DMS53 treated with DMSO at 0.1 percent for 48 hours (cell line): ENCODE measurements around the gene DGKH.

ENCODE experiments used
- DNase-seq: peaks from one replicate; lab custom pipeline; 2025; ENCODE audit not compliant: unreplicated experiment; lab: John Stamatoyannopoulos, UW

Gene DGKH, protein sequence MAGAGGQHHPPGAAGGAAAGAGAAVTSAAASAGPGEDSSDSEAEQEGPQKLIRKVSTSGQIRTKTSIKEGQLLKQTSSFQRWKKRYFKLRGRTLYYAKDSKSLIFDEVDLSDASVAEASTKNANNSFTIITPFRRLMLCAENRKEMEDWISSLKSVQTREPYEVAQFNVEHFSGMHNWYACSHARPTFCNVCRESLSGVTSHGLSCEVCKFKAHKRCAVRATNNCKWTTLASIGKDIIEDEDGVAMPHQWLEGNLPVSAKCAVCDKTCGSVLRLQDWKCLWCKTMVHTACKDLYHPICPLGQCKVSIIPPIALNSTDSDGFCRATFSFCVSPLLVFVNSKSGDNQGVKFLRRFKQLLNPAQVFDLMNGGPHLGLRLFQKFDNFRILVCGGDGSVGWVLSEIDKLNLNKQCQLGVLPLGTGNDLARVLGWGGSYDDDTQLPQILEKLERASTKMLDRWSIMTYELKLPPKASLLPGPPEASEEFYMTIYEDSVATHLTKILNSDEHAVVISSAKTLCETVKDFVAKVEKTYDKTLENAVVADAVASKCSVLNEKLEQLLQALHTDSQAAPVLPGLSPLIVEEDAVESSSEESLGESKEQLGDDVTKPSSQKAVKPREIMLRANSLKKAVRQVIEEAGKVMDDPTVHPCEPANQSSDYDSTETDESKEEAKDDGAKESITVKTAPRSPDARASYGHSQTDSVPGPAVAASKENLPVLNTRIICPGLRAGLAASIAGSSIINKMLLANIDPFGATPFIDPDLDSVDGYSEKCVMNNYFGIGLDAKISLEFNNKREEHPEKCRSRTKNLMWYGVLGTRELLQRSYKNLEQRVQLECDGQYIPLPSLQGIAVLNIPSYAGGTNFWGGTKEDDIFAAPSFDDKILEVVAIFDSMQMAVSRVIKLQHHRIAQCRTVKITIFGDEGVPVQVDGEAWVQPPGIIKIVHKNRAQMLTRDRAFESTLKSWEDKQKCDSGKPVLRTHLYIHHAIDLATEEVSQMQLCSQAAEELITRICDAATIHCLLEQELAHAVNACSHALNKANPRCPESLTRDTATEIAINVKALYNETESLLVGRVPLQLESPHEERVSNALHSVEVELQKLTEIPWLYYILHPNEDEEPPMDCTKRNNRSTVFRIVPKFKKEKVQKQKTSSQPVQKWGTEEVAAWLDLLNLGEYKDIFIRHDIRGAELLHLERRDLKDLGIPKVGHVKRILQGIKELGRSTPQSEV

DNA sequence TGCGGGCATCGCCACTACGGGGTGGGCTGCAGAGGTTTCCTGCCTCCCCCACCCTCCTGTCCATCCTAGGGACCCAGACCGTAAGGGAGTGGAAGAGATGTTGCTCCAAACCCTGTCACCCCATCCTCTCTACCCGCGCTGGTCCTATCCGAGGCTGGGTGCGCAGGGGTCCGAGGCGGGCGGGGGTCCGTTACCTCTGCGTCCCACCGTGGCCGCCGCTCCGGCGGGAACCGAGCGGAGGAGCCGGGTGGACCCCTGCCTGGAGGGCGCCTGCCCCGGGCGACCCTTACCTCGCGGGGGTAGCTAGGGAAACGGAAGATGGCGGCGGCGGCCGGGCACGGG, at the start of gene DGKH:
TSS of gene DGKH (plus strand) at position 307 of the 342 bp plus-strand sequence. CDS start 126 bp downstream, outside the sequence.
- DNase-seq, result no peak

DNA sequence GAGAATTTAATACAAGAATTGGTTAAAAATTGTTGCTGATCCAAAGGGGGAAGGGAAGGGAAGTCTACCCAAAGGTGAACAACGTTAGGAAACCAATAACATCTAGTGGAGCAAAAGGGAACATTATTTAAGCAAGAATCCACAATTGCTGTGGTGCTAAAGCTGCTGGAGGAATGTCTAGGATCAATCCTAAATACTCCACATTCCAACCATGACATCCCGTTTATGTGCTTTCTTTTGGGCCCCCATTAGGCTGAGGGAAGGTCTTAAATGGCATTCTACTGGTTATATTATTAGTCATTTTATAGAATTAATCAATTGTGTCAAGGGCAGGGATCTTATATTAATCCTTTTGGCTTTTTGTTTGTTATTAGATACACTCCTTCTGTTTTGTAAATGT, 47.6 kb upstream of the DGKH start:
- DNase-seq, result no peak

DNA sequence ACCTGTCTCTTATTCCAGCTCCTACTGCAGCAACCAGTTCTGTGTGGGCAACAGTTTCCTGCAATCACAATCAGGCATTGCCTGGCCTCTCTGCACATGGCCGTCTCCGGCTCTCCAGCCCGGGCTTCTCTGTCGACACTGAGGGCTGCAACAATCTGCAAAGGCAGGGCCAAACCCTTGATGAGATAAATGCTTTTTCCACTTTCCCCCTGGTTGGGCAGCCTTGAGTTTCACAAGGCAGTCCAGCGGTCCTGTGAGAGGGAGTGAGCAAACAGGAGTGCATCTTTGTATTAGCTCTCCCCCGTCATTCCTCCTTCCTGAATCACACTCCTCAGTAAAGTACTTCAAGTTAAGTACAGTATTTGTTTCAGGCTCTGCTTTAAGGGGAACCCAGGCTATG, 46.9 kb upstream of the DGKH start:
- DNase-seq, result no peak

DNA sequence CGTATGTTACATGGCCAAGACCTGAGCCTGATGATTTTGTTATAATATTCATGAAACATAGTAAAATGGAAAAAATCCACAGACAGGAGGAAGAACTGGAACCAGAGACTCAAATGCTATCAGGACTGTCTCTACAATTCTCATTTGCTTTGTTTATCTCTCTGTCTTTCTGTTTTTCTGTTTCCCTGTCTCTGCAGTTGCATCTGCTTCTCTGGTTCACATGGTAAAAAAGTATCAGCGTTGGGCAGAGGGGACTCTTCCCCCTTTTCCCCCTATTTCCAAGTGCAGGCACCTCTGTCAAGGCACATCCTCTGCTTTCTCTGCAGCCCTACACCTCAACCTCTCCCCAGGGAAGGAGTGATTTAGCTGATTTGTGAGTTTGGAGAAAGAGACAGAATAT, 46.4 kb upstream of the DGKH start:
- DNase-seq, result no peak

DNA sequence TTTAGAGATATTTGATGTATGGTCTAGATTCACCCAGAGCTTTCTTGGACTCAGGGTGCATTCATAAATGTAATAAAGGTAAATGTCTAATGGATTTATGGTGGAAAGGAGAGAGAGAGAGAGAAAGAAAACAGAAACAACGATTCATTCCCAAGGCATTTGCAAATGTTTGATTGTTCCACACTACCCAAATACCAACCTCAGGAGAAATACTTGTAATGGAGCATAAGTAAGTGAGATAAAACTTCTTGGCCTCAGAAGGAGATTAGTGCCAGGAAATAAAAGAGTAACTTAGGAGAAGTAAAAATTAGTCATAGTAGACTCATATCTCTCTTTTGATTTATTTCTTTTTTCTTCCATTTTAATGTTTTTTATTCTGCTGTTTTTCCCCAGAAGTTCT, 40.6 kb upstream of the DGKH start:
- DNase-seq, result no peak

DNA sequence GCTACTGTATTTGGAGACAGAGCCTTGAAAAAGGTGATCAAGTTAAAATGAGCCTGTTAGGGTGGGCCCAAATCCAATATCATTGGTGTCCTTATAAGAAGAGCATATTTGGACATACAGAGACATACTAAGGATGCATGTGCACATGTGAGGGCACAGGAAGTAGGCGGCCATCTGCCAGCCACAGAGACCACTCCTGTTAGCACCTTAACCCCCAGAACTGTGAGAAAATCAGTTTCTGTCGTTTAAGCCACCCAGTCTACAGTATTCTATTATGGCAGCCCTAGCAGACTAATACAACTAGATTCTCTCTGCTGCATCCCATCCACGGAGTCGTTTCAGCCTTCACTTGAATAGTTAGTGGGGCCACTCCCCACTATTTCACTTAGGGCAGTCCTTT, 39.4 kb upstream of the DGKH start:
- no peak for DNase-seq

DNA sequence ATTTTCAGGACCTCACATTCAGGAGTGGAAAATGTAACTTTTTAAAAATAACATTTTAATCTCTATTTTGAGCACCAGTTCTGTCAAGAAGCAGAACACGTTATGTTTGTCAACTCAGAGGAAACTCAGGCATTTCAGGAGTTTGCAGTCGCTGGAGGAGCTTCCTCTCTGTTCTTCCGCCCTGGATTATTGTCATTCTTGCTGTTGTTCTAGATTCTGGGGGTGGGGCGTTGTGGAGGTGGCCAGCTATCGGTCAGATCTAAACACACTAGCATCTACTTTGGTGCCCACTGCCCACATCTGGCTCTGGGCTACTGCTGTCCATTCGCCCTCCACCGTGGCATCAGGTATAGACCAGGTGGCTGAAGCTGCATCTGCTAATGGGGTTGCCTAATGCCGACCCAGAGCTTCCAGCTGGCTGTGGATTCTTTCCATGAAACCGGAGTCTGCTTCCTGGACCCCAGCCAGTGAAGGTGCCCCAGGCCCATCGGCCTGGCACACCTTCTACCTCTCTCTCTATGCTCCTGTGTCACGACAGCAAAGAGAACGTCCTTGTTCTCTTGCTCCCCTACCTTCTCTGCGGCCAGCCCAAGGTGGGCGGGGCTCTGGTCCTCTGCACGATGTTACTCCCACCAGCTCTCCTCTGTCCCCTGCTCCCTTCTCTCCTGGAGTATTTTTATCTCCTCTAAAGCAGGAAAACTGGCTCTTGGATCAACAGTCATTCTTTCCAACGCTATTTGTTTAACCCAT, 36.7 kb upstream of the DGKH start:
- no peak for DNase-seq

DNA sequence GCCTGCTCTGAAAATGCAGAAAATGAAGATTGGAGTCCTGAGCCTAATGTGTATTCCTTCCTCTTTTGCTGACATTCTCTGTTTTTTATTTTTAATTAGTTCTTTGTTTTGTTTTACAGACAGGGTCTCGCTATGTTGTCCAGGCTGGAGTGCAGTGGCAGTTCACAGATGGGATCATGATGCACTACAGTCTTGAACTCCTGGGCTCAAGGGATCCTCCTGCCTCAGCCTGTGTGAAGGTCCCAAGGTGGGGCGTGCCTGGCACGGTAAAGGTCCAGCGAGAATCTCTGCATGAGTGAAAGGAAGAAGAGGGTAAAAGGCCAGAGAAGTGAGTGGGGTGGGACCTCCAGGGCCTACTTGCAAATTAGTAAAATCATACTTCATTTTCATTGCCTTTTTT, 34.3 kb upstream of the DGKH start:
- no peak for DNase-seq

DNA sequence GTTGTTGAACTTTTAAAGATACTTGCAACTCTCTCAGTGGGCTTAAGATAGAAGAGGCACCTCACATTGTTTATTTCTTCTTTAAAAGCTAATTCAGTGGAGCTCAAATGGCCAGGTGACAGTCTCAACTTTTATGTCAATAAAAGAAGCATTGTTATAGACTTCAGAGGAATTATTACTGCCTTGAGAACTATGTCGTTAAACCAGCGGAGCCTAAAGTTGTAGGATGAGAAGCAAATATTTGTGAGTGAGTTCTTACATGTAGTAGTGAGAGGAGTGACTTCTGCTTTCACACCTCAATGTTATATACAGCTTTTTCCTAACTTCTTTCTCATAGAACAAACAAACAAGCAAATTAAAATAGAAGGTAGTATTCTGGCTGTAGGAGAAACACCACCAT, 31.2 kb upstream of the DGKH start:
- no peak for DNase-seq

DNA sequence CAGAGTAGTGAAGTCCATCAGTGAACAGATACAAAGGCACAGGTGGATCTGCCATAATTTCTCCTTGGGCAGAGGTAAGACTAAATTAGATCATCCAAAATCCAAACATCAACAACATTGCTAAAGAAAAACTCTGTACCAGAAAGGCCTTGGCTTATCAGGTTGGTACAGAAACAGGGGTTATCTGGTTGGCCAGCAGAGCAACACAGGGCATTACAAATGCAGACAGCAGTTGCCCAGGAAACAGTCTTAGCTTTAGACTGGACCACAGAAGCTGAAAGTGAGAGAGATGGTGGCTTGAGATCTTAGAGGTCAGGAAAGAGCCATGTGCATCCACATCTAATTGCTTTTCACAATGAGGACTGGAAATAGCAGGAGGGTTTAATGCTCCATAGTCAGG, 26.6 kb upstream of the DGKH start:
- DNase-seq, result no peak

DNA sequence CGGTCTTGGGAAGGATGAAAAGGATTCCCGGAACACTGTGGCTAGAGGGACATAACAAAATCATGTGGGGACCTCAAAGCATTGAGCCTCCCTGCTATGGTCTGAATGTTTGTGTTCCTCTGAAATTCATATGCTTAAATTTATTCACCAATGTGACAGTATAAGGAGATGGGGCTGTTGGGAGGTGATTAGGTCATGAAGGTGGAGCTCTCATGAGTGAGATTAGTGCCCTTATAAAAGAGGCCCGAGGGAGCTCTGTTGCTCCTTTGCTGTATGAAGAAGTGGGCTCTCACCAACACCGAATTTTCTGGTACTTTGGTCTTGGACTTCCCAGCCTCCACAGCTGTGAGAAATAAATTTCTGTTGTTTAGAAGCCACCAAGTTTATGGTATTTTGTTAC, 26.1 kb upstream of the DGKH start:
- DNase-seq, result no peak

DNA sequence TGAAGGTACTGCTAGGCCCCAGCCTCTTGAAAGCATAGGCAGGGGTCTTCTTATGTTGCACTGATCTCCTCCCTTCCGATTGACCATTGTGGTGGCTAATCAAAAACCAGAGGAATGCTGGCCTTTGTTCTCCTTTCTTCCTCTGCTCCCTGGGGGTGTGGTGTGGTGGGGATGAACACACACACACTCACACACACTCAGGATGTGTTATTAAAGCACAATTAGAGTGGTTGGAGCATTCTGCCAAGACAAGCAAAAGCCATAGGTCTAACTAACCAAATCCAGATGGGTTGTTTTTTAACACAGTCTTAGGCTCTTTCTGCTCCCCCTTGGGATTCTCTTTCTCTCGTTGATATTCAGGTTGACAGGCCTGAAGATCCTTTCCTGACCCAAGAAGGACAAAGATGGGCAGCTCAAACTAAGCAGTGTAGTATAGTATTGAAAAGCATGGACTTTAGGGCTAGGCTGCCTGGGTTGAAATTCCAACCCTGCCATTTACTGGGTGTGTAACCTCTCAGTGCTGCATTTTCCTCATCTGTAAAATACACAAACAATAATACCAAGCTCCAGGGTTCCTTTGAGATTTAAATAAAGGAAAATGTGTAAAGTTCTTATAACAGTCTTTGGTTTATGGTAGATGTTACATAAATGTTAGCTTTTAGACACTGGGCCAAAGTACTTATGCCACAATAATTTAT, 25.5 kb upstream of the DGKH start:
- no peak for DNase-seq

DNA sequence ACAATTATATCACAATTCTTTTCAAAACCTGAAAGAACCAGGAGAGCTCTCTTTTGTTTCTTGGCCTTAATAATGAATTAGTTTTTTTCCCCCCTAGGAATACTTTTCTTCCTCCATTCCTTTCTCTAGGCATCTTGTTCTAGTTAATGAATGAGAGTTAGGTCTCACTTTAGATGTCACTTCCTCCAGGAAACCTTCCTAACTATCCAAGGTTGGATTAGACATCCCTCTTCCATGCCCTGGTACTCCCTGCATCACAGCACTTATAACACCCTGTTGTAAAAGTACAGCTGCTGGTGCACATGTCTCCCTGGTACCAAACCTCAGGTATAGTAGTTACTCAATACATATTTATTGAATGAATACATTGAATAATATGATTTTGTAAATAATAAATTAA, 21.2 kb upstream of the DGKH start:
- DNase-seq, result no peak

DNA sequence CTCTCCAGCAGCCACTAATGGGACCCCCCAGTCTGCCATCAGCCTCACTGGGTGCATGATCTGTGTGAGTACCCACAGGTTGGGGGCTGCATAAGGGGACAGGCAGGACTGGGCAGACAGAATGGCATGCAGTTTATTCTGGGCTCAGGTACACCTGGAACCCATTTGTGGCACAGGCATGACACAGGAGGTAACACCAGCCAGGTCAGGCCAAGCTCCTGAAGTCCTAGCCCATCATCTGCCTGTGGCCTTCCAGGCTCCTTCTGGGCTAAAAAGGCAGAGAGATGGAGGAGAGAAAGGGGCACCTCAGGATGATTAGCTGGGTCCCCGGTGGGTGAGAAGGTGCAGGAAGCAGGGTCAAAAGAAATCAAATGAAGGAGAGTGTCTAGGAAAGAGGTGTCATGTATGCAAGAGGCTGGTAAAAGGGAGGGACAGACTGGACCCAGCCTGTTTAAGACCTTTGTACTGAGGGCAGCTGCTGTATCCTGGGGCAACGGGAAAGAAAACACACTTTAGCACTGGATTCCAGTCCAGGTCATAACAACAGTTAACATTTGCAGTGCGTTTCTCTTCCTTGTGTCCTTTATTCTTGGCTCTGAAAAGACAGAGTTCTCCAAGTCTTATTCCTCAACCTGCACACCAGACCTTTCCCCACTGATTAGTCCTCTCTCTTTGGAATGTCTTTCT, 20.2 kb upstream of the DGKH start:
- DNase-seq, result peak; percentile 38

DNA sequence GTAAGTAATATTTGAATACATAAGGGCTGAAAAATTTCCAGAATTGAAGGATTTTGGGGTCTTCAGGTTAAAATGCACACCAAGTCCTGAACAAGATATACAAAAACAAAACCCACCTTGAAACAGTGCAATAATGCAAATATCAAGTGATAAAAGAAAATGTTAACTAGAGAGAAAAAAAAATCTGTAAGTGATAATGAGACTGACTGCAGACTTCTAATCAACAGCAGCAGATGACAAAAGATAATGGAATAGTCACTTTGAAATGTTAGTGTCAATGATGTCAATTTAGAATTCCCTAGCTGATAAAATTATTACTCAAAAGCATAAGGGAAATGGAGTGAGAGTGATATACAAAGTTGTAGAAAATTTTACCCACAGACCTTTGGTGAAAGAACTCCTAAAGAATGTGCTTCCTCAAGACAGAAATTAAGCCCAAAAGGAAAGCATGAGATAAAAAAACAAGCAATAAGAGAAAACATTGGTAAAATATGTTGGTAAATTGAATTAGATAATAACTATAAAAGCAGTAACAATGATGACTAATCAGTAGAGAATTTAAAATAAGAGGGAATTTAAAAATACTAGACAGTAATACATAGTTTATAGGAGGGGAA, 12.4 kb upstream of the DGKH start:
- DNase-seq, result no peak

DNA sequence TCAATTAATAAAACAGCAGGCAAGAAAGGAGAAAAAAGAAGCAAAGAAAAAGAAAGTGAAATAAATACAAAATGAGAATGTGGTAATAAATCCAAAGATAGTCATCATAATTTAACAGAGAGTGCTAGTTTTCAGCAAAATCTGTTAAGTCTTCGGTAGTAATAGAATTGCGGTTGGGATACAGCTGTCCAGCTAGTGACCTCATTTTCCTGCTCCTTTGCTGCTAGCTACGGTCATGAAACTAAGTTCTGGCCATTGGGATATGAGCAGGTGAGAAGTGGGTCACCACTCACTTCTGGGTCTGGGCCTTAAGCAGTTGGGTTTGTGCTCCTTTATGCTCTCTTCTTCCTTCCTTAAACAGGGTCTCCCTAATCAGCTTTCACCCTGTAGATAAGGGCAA, 11.7 kb upstream of the DGKH start:
- no peak for DNase-seq

DNA sequence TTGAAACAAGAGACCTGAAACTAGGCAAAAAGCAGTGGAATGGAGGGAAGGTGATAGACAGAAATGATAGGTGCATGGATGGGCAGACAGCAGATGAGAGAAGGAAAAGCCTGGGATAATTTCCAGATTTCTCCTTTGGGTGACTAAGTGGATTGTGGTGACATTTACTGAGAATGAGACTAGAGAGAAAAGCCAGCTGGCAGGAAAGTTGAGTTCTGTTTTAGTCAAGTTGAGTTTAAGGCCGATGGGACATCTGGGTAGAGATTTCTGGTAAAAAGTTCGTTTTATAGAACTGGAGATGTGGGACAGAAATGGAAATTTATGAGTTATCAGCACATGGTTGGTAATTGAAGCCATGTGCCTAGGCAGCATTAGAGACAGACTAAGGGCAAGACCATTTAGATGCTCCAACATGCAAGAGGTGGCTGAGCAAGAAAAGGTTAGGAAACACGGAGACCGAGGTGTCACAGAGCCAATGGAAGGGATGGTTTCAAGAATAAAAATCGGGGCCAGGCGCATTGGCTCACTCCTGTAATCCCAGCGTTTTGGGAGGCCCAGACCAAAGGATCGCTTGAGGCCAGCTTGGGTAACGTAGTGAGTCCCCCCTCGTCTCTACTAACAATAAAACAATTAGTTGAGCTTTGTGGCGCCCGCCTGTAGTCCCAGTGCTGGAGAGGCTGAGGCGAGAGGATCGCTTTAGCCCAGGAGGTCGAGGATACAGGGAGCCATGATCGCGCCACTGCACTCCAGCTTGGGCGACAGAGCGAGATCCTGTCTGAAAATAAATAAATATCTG, 9.6 kb upstream of the DGKH start:
- DNase-seq, result no peak

DNA sequence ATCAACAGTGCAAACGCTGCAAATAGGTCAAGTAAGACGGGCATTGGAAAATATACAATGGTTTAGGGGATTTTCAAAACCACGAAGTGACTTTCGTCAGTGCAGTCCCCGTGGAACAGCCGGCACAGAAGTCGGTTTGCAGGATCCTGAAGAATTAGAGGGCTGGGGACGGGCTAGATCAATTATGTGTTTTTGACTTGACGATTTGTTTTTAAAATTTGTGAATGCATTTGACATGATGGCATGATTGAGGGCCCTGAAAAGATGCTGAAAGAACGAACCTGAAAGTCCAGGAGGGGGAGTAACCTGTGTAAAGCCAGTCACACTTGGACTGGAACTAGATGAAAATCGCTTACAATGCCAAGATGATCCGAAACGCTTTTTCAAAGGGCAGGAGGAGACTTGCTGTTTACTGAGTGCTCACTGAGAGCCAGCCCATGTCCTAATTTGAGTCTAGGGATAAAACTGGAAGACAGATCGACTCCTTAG, 8.9 kb upstream of the DGKH start:
- no peak for DNase-seq
